AG09319 (cell line): ENCODE data around the gene NDUFA11.
A peak's percentile ranks its signal among the peaks of the same experiment; 100 is the strongest.
"Not testable (repeated sequence)": the region's sequence is repeated elsewhere in the genome, so short reads cannot be mapped to it uniquely, and the experiment has no call there.

Experiments used
- DNase-seq: peaks from one replicate; pipeline ENCODE4 v3.0.0-alpha.2; 2010; ENCODE audit warnings: low read depth; ENCODE audit errors: extremely low read depth
- TF ChIP-seq, protein P1 (sequence below): IDR thresholded peaks from 2 replicates; pipeline ENCODE4 v1.5.1; 2011; ENCODE audit warnings: low read depth, mild to moderate bottlenecking, inconsistent platforms, low read length, moderate library complexity

Gene NDUFA11

GRCh38 chr19:5863030-5863665, 40.4 kb downstream of the NDUFA11 start:
- TF ChIP-seq, protein P1, sequence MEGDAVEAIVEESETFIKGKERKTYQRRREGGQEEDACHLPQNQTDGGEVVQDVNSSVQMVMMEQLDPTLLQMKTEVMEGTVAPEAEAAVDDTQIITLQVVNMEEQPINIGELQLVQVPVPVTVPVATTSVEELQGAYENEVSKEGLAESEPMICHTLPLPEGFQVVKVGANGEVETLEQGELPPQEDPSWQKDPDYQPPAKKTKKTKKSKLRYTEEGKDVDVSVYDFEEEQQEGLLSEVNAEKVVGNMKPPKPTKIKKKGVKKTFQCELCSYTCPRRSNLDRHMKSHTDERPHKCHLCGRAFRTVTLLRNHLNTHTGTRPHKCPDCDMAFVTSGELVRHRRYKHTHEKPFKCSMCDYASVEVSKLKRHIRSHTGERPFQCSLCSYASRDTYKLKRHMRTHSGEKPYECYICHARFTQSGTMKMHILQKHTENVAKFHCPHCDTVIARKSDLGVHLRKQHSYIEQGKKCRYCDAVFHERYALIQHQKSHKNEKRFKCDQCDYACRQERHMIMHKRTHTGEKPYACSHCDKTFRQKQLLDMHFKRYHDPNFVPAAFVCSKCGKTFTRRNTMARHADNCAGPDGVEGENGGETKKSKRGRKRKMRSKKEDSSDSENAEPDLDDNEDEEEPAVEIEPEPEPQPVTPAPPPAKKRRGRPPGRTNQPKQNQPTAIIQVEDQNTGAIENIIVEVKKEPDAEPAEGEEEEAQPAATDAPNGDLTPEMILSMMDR: no peak
- no peak for DNase-seq

DNA sequence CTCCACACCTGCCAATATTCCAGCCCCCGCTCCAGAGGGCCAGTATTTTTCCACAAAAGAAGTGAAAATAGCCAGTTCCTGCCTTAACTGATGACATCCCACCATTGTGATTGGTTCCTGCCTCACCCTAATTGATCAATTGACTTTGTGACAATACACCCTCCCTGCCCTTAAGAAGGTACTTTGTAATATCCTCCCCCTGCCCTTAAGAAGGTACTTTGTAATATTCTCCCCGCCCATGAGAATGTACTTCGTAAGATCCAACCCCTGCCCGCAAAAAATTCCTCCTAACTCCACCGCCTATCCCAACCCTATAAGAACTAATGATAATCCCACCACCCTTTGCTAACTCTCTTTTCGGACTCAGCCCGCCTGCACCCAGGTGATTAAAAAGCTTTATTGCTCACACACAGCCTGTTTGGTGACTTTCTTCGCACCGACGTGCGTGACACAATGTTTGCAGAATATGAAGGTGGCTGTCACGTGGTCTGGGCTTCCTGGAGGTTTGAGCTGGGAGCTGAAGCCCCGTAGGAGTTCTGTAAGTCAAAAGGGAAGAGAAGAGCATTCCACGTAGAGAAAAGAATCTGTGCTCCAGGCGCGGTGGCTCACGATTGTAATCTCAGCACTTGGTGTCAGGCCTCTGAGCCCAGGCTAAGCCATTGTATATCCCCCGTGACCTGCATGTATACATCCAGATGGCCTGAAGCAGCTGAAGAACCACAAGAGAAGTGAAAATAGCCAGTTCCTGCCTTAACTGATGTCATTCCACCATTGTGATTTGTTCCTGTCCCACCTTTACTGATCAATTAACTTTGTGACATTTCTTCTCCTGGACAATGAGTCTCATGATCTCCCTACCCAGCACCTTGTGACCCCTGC, 46.1 kb downstream of the NDUFA11 start:
- TF ChIP-seq, protein P1: no peak
- DNase-seq: no peak

DNA sequence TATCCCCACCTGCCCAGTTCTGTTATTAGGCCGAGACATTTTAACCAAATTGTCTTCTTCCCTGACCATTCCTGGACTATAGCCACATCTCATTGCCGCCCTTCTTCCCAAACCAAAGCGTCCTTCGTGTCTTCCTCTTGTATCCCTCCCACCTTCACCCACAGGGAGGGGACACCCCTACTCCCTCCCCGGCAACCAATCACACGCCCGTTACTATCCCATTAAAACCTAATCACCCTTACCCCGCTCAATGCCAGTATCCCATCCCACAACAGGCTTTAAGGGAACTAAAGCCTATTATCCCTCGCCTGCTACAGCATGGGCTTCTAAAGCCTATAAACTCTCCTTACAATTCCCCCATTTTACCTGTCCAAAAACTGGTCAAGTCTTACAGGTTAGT, 48.4 kb downstream of the NDUFA11 start:
- DNase-seq: not testable (repeated sequence)

DNA sequence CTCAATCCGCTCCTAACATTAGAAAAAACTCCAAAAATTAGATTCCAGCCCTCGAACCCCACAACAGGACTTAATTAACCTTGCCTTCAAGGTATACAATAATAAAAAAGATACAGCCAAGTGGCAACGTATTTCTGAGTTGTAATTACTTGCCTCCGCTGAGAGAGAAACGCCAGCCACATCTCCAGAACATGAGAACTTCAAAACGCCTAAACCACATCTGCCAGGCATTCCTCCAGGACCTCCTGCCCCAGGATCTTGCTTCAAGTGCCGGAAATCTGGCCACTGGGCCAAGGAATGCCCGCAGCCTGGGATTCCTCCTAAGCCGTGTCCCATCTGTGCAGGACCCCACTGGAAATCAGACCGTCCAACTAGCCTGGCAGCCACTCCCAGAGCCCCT, 49.5 kb downstream of the NDUFA11 start:
- not testable (repeated sequence) for DNase-seq

- DNase-seq: no peak
- TF ChIP-seq, protein P1: no peak
Measured at GRCh38 chr19:5851302-5851701, 52.3 kb downstream of the NDUFA11 start, which contains the start of gene FUT3. Gene FUT3 (minus strand): TSS chr19:5851449.

- TF ChIP-seq, protein P1: no peak
- peak; percentile 12 for DNase-seq
Measured at GRCh38 chr19:5850743-5851293, 52.8 kb downstream of the NDUFA11 start.

- TF ChIP-seq, protein P1: no peak
- no peak for DNase-seq
Measured at GRCh38 chr19:5850189-5850588, 53.4 kb downstream of the NDUFA11 start.

- DNase-seq: not testable (repeated sequence)
Measured at GRCh38 chr19:5848621-5849020, 55.0 kb downstream of the NDUFA11 start.

DNA sequence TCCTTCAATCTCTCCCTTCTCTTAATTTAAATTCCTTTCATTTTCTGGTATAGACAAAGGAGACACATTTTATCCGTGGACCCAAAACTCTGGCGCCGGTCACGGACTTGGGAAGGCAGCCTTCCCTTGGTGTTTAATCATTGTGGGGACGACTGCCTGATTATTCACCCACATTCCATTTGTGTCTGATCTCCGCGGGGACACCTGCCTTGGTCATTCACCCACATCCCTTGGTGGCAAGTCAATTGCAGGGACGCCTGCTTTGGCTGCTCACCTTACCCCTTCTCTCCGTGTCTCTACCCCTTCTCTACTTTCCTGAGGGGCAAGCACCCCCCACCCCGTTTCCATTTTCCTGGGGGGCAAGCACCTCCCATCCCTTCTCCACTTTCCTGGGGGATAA, 55.7 kb downstream of the NDUFA11 start:
- DNase-seq: not testable (repeated sequence)
